ENCODE measurements around the gene PBLD.
A peak's percentile ranks its signal among the peaks of the same experiment; 100 is the strongest.

DNA sequence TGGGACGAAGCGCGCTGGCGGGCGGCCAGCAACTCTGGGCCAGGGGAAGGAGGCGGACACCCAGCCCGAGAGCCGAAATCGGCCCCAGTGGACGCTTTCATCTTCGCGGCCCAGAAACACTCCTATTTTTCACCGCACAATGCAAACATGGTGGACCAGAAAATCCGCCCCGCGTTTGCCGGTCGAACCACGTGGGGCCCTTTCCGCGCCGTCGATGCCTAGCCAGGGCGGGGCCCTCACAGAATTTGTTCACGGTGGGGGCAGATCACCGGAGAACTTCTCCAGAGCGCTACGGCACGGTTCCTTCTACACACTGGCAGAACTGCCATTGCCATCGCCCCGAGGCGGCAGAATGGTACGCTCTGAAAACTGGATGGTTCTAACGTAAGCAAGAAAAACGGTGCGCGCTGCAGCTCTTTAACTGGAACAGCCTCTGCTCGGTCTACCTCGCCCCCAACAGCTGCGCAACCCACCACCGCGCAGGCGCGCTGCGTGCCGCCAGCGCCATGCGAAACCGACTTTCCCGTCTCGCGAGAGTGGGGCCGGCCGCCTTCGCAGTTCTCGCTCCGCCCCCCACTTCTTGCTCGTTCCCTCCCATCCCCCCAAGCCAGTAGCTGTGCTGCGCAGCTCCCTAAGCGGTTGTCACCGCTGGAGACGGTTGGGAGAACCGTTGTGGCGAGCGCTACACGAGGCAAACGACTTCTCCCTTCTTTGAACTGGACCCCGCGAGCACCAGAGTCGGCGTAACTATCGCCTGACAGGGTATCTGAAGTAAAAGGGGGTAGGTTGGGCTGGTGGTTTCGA lies 1.1 kb downstream of the PBLD start, which contains the start of gene HNRNPH3:
- peak; percentile 97 for TF ChIP-seq POLR2A (IDR thresholded peaks at IDR 0.05; ENCODE audit: low read length)
- TF ChIP-seq, protein P1, sequence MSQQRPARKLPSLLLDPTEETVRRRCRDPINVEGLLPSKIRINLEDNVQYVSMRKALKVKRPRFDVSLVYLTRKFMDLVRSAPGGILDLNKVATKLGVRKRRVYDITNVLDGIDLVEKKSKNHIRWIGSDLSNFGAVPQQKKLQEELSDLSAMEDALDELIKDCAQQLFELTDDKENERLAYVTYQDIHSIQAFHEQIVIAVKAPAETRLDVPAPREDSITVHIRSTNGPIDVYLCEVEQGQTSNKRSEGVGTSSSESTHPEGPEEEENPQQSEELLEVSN (IDR thresholded peaks at IDR 0.05; ENCODE audit: borderline replicate concordance, low read depth), result peak; percentile 96

Measured in A549 (cell line).